Thyroid gland (tissue), 4 donors: Measurements from ENCODE around the gene KLRC4.

Source experiments
- POLR2A ChIP-seq, 2 donors: fragments of 450-650 bp; IDR thresholded peaks; one replicate each; pipeline ENCODE4 v1.6.1; 2017; ENCODE audit warnings: antibody characterized with exemption in 2 of 2, mild to moderate bottlenecking in 2 of 2, moderate library complexity in 1 of 2
- TF ChIP-seq, protein P1 (sequence below), 6 experiments: fragments of 200-600 bp in 3 of 6; fragments of 450-650 bp in 3 of 6; sonication (generic) in 3 of 6; IDR thresholded peaks; one replicate each; pipeline ENCODE4 v1.5.1; 2016 to 2019; ENCODE audit warnings: antibody characterized with exemption in 6 of 6, mild to moderate bottlenecking in 2 of 6, inconsistent platforms in 1 of 6, moderate library complexity in 1 of 6

DNA sequence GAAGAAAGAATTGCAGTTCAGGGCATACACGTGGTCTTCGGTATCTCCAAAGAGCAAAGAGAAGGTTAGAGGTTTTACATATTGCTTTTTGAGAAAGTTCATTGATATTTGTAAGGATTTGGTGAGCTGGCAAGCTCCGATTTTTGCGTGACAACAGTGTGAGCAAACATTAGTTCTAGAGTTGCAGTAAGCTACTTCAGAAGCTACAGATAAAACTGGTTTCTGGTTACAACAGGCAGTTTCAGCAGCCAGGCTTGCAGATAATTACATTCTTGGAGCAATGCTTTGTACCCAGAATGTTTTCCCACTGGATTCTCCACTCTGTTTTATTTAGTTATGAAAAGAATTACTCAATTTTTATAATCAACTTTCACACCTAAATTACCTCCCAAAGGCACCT is 47.9 kb downstream of the KLRC4 start:
- TF ChIP-seq, protein P1, sequence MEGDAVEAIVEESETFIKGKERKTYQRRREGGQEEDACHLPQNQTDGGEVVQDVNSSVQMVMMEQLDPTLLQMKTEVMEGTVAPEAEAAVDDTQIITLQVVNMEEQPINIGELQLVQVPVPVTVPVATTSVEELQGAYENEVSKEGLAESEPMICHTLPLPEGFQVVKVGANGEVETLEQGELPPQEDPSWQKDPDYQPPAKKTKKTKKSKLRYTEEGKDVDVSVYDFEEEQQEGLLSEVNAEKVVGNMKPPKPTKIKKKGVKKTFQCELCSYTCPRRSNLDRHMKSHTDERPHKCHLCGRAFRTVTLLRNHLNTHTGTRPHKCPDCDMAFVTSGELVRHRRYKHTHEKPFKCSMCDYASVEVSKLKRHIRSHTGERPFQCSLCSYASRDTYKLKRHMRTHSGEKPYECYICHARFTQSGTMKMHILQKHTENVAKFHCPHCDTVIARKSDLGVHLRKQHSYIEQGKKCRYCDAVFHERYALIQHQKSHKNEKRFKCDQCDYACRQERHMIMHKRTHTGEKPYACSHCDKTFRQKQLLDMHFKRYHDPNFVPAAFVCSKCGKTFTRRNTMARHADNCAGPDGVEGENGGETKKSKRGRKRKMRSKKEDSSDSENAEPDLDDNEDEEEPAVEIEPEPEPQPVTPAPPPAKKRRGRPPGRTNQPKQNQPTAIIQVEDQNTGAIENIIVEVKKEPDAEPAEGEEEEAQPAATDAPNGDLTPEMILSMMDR (IDR thresholded peaks at IDR 0.05): no peak
- no peak for TF ChIP-seq POLR2A (IDR thresholded peaks at IDR 0.05)
